Neutrophil (primary cell): ENCODE results near the gene ACP4.

Experiments
- H3K27ac ChIP-seq: fragments of 200-600 bp; sonication (generic); 2 replicates; pipeline ENCODE4 v1.5.1; 2016; ENCODE audit warnings: mild to moderate bottlenecking, moderate library complexity
- H3K27me3 ChIP-seq: fragments of 200-600 bp; sonication (generic); 2 replicates; pipeline ENCODE4 v1.6.0; 2016; ENCODE audit warnings: mild to moderate bottlenecking
- H3K36me3 ChIP-seq: fragments of 200-600 bp; sonication (generic); 2 replicates; pipeline ENCODE4 v1.5.1; 2017
- H3K4me1 ChIP-seq, 2 experiments: fragments of 200-600 bp in 1 of 2; sonication (generic) in 1 of 2; 1 replicate in 1 of 2; 2 replicates in 1 of 2; pipeline versions ENCODE4 v1.5.1 to v1.6.1; 2013 to 2016; ENCODE audit warnings: low read depth in 1 of 2, low read length in 1 of 2, mild to moderate bottlenecking in 1 of 2, moderate library complexity in 1 of 2; ENCODE audit not compliant: control insufficient read depth in 1 of 2, insufficient read depth in 1 of 2
- H3K4me3 ChIP-seq, 2 experiments: fragments of 200-600 bp in 1 of 2; sonication (generic) in 1 of 2; 1 replicate in 1 of 2; 2 replicates in 1 of 2; pipeline ENCODE4 v1.5.1; 2013 to 2016; ENCODE audit warnings: low read depth in 1 of 2, low read length in 1 of 2, mild to moderate bottlenecking in 1 of 2, moderate library complexity in 1 of 2
- H3K9me3 ChIP-seq: fragments of 200-600 bp; sonication (generic); 2 replicates; pipeline ENCODE4 v1.5.1; 2016
- CTCF ChIP-seq: fragments of 200-600 bp; sonication (generic); IDR thresholded peaks from 2 replicates; pipeline ENCODE4 v1.5.1; 2016; ENCODE audit warnings: antibody characterized with exemption

Gene ACP4

DNA sequence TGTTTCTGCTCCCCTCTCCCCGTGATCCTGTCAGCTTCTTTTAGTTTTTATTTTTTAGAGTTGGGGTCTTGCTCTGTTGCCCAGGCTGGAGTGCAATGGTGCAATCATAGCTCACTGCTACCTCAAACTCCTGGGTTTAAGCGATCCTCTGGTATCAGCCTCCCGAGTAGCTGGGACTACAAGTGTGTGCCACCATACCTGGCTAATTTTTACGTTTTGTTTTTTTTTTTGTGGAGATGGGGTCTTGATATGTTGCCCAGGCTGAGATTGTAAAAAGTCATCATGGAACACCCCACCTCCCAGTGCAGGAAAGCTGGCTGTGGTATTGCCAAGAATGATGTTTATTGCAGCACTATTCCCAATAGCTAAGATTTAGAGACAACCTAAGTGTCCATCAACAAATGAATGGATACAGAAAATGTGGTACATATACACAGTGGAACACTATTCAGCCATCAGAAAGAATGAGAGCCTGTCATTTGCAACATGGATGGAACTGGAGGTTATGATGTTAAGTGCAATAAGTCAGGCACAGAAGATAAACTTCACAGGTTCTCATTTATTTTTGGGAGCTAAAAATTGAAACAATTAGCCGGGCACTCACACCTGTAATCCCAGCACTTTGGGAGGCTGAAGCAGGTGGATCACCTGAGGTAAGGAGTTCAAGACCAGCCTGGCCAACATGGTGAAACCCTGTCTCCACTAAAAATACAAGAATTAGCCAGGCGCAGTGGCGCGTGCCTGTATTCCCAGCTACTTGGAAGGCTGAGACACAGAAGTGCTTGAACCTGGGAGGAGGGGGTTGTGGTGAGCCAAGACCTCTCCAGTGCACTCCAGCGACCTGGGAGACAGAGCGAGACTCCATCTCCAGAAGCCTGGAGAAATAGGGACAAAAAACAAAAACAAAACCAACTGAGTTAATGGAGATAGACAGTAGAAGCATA is 49.8 kb downstream of the ACP4 start:
- Histone ChIP-seq H3K27ac (no peak overlapping the region), H3K36me3 (no peaks in the 10 kb centered on the region), H3K4me1 (peaks cover 4 to 5% of the 10 kb centered on the region in 2 experiments), H3K4me3 (no peak overlapping the region), H3K27me3 (peaks cover 45% of the 10 kb centered on the region), H3K9me3 (no peaks in the 10 kb centered on the region)
- no peak for TF ChIP-seq CTCF

- Histone ChIP-seq H3K36me3 (no peaks in the 10 kb centered on the region), H3K27ac (no peak overlapping the region), H3K27me3 (peaks cover 31% of the 10 kb centered on the region), H3K9me3 (no peaks in the 10 kb centered on the region), H3K4me1 (no peaks in the 10 kb centered on the region), H3K4me3 (no peak overlapping the region)
- no peak for TF ChIP-seq CTCF
These were observed 51.9 kb downstream of the ACP4 start for GRCh38 chr19:50842130-50842529.

GRCh38 chr19:50843205-50843604 is 53.0 kb downstream of the ACP4 start:
- no peak overlapping the region for H3K27ac ChIP-seq
- no peak for TF ChIP-seq CTCF
- H3K36me3 ChIP-seq, result no peaks in the 10 kb centered on the region
- no peaks in the 10 kb centered on the region for H3K4me1 ChIP-seq
- peaks cover 25% of the 10 kb centered on the region for H3K27me3 ChIP-seq
- H3K4me3 ChIP-seq, result no peak overlapping the region
- H3K9me3 ChIP-seq, result no peaks in the 10 kb centered on the region

DNA sequence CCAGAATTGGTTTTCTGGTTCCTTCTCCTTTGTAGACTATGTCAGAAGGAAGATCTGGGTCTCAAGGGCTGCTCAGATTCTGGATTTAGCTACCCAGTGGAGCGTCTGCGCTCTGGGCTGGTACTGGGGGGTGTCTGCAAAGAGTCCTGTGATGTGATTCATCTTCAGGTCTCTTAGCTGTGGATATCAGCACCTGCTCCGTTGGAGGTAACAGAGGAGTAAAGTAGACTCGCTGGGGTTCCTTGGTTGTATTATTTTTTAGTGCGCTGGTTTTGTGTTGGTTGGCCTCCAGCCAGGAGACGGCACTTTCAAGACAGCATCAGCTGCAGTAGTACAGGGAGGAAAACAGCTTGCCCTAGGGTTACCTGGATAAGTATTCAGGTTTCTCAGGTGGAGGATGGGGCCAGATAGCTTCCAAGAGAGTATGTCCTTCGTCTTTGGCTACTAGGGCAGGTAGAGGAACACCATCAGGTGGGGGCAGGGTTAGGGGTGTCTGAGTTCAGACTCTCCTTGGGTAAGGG is 53.5 kb downstream of the ACP4 start:
- TF ChIP-seq CTCF, result no peak
- H3K9me3 ChIP-seq, result no peaks in the 10 kb centered on the region
- H3K27me3 ChIP-seq, result peaks cover 25% of the 10 kb centered on the region
- no peaks in the 10 kb centered on the region for H3K36me3 ChIP-seq
- H3K4me3 ChIP-seq, result no peak overlapping the region
- H3K27ac ChIP-seq, result no peak overlapping the region
- no peaks in the 10 kb centered on the region for H3K4me1 ChIP-seq

GRCh38 chr19:50844296-50844935 is 54.2 kb downstream of the ACP4 start:
- Histone ChIP-seq H3K27me3 (peaks cover 22% of the 10 kb centered on the region), H3K9me3 (no peaks in the 10 kb centered on the region), H3K27ac (no peak overlapping the region), H3K4me1 (no peaks in the 10 kb centered on the region), H3K36me3 (no peaks in the 10 kb centered on the region), H3K4me3 (no peak overlapping the region)
- TF ChIP-seq CTCF, result no peak
